ENCODE data around the gene RFX7. TPM values are rescaled to one million over a fixed set of nuclear protein-coding genes. Genes with fewer than 3 reads are reported as not detected.

RFX7 gene
- total and polyA plus RNA-seq, 2 of the 4 experiments (the other 2 are of a cell fraction), result 4.1 to 10.6 TPM

DNA sequence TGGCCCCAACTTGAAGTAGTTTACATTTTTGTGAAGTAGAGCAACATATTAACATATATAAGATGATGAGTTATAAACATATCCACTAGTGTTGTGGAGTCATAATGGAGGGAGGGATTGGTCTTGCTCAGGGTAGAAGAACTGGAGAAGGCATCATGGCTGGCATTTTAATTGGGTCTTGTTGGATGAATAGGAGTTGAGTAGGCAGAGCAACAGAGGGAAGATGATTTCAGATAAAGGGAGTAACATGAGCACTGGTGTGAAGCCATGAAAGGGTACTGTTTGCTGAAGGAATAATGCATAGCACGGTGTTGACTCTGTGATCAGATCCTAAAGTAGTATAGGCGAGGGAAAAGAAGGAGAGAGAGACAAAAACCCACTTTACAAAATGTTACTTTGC is 3.6 kb upstream of the RFX7 start:
- H4K5ac ChIP-seq (ENCODE audit: low read depth, low read length), result no peak overlapping the region
- no peak overlapping the region for H2BK20ac ChIP-seq (ENCODE audit: low read depth, low read length)
- DNase-seq (no peak), ATAC-seq (ENCODE audit: low read depth) (no peak)
- H3K27me3 ChIP-seq (ENCODE audit: control insufficient read depth, insufficient read depth, low read length), result no peaks in the 10 kb centered on the region; the same call in 1 of the 2 replicates
- no peak overlapping the region for H3K9ac ChIP-seq (ENCODE audit: low read depth, low read length)
- no peak overlapping the region for H3K14ac ChIP-seq (replicated peaks; ENCODE audit: low read depth, low read length)
- peaks cover 0 to 16% of the 10 kb centered on the region in 2 experiments; a peak in 2 of 4 replicates for H3K79me1 ChIP-seq (ENCODE audit: low read depth in 1 of 2, low read length in 2 of 2)
- H3K18ac ChIP-seq (ENCODE audit: low read depth, low read length), result no peak overlapping the region
- no peak overlapping the region for H3K23ac ChIP-seq (ENCODE audit: low read depth, low read length)
- no peak overlapping the region for H2BK15ac ChIP-seq (ENCODE audit: low read depth, low read length)
- H2BK5ac ChIP-seq (ENCODE audit: low read depth, low read length, poor library complexity, severe bottlenecking), result no peak overlapping the region
- ChIA-PET POLR2A (ENCODE audit: unreplicated experiment) (no interaction called here), CTCF (no interaction called here)
- no peak overlapping the region for H4K91ac ChIP-seq (ENCODE audit: insufficient read depth, low read depth, low read length)
- H4K8ac ChIP-seq (ENCODE audit: low read depth in 2 of 2, low read length in 2 of 2), result no peak overlapping the region
- no peaks in the 10 kb centered on the region for H3K36me3 ChIP-seq (ENCODE audit: control insufficient read depth, insufficient read depth, low read length)
- no TSS peak for BruUV-seq (replicated peaks)
- no peaks in the 10 kb centered on the region for H3K9me3 ChIP-seq (ENCODE audit: control insufficient read depth, insufficient read depth, low read length)
- TF ChIP-seq ELK1 (IDR thresholded peaks at IDR 0.05; ENCODE audit: borderline replicate concordance, low read depth, low read length) (no peak), RAD21 (IDR thresholded peaks at IDR 0.05; ENCODE audit: low read length) (no peak), RCOR1 (IDR thresholded peaks at IDR 0.05; ENCODE audit: insufficient replicate concordance, low read length) (no peak), RFX5 (IDR thresholded peaks at IDR 0.05; ENCODE audit: low read depth, low read length) (no peak), POLR2A (IDR thresholded peaks at IDR 0.05; ENCODE audit: low read depth, low read length) (no peak), CHD1 (IDR thresholded peaks at IDR 0.05; ENCODE audit: low read depth, low read length) (no peak), CEBPB (IDR thresholded peaks at IDR 0.05; ENCODE audit: low read depth, low read length) (no peak), MAFK (IDR thresholded peaks at IDR 0.05; ENCODE audit: low read depth, low read length) (no peak), FOS (IDR thresholded peaks at IDR 0.05; ENCODE audit: low read depth, low read length) (no peak), MAZ (IDR thresholded peaks at IDR 0.05; ENCODE audit: borderline replicate concordance, low read depth, low read length) (no peak), BHLHE40 (IDR thresholded peaks at IDR 0.05; ENCODE audit: low read depth, low read length) (no peak), MXI1 (IDR thresholded peaks at IDR 0.05; ENCODE audit: borderline replicate concordance, low read depth, low read length) (no peak)
- TF ChIP-seq, protein P1, sequence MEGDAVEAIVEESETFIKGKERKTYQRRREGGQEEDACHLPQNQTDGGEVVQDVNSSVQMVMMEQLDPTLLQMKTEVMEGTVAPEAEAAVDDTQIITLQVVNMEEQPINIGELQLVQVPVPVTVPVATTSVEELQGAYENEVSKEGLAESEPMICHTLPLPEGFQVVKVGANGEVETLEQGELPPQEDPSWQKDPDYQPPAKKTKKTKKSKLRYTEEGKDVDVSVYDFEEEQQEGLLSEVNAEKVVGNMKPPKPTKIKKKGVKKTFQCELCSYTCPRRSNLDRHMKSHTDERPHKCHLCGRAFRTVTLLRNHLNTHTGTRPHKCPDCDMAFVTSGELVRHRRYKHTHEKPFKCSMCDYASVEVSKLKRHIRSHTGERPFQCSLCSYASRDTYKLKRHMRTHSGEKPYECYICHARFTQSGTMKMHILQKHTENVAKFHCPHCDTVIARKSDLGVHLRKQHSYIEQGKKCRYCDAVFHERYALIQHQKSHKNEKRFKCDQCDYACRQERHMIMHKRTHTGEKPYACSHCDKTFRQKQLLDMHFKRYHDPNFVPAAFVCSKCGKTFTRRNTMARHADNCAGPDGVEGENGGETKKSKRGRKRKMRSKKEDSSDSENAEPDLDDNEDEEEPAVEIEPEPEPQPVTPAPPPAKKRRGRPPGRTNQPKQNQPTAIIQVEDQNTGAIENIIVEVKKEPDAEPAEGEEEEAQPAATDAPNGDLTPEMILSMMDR (conservative IDR thresholded peaks at IDR 0.05; ENCODE audit: low read depth, low read length), result no peak
- TF ChIP-seq, protein P2, sequence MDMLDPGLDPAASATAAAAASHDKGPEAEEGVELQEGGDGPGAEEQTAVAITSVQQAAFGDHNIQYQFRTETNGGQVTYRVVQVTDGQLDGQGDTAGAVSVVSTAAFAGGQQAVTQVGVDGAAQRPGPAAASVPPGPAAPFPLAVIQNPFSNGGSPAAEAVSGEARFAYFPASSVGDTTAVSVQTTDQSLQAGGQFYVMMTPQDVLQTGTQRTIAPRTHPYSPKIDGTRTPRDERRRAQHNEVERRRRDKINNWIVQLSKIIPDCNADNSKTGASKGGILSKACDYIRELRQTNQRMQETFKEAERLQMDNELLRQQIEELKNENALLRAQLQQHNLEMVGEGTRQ (IDR thresholded peaks at IDR 0.05; ENCODE audit: low read depth, low read length), result no peak
- H4K20me1 ChIP-seq (ENCODE audit: insufficient read depth, low read length), result peaks cover 4% of the 10 kb centered on the region; the same call in 1 of the 2 replicates
- no peak overlapping the region for H2AK9ac ChIP-seq (replicated peaks; ENCODE audit: low read depth, low read length, poor library complexity)
- H3K9me1 ChIP-seq (ENCODE audit: insufficient read depth, low read length), result no peaks in the 10 kb centered on the region; the same call in 1 of the 2 replicates
- H2AFZ ChIP-seq (replicated peaks; ENCODE audit: low read length, poor library complexity), result no peak overlapping the region
- H3K27ac ChIP-seq (ENCODE audit: insufficient read depth, low read length), result no peak overlapping the region
- H3K4me3 ChIP-seq (ENCODE audit: insufficient read depth, low read depth, low read length), result no peak overlapping the region
- no peak overlapping the region for H3K56ac ChIP-seq (ENCODE audit: extremely low read depth, insufficient read depth, low read length)
- H3K4ac ChIP-seq (ENCODE audit: low read depth, low read length), result no peak overlapping the region
- peaks cover 4% of the 10 kb centered on the region for H3K4me1 ChIP-seq (ENCODE audit: control insufficient read depth, insufficient read depth, low read length)
- intact Hi-C loops (cut with micrococcal nuclease) (loop anchor here (2.0 kb wide), 2 partner anchors 254 to 598 kb away; partner anchors contain the start of gene NEDD4), in situ Hi-C loops (cut with MboI; ENCODE audit: low sequenced_read_pairs) (no loop called here), dilution Hi-C loops (cut with HindIII; ENCODE audit: low sequenced_read_pairs, unreplicated experiment) (no loop called here)
- H2AK5ac ChIP-seq (ENCODE audit: low read depth, low read length), result no peak overlapping the region
- no CpG with 5 or more reads among the region's 2 CpGs for WGBS, 2 experiments (ENCODE audit: extremely low coverage in 2 of 2, insufficient read length in 1 of 2)
- no peak overlapping the region for H2BK120ac ChIP-seq (ENCODE audit: low read depth, low read length)
- H3K4me2 ChIP-seq (ENCODE audit: low read depth, low read length), result no peak overlapping the region
